Measurements from ENCODE around the gene IFIT5.
"Not testable (repeated sequence)": the region's sequence is repeated elsewhere in the genome, so short reads cannot be mapped to it uniquely, and the experiment has no call there.

IFIT5 gene

GRCh38 chr10:89442289-89442688 lies 27.9 kb downstream of the IFIT5 start:
- DNase-seq (ENCODE audit: extremely low read depth, low read depth) = no peak
- no peak overlapping the region for H3K4me3 ChIP-seq (replicated peaks; ENCODE audit: low read depth, low read length)
- TF ChIP-seq, protein P1, sequence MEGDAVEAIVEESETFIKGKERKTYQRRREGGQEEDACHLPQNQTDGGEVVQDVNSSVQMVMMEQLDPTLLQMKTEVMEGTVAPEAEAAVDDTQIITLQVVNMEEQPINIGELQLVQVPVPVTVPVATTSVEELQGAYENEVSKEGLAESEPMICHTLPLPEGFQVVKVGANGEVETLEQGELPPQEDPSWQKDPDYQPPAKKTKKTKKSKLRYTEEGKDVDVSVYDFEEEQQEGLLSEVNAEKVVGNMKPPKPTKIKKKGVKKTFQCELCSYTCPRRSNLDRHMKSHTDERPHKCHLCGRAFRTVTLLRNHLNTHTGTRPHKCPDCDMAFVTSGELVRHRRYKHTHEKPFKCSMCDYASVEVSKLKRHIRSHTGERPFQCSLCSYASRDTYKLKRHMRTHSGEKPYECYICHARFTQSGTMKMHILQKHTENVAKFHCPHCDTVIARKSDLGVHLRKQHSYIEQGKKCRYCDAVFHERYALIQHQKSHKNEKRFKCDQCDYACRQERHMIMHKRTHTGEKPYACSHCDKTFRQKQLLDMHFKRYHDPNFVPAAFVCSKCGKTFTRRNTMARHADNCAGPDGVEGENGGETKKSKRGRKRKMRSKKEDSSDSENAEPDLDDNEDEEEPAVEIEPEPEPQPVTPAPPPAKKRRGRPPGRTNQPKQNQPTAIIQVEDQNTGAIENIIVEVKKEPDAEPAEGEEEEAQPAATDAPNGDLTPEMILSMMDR (IDR thresholded peaks at IDR 0.05; ENCODE audit: low read depth, low read length, missing control alignments) = no peak

- not testable (repeated sequence) for DNase-seq (ENCODE audit: extremely low read depth, low read depth); H3K4me3 ChIP-seq (replicated peaks; ENCODE audit: low read depth, low read length)
These were observed 30.5 kb downstream of the IFIT5 start for GRCh38 chr10:89444819-89445218.

DNA sequence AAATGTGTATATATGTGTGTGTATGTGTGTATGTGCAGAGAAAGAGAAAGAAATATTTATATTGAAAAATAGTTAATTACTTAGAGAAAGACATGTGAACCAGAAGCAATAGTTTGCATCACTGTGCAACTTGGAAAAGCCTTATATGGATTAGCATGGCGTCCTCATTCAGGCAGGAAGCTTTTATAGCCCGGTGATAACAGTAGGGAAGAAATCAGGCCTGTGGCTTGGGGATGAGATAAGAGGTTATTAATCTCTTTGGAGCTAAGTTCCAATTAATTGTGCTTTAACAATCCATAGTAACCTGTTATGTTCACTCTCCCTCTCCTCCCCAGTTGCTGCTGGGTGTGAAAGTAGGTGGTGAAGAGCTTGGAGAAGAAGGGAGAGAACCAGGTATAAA lies 36.5 kb downstream of the IFIT5 start:
- no peak overlapping the region for H3K4me3 ChIP-seq (replicated peaks; ENCODE audit: low read depth, low read length)
- DNase-seq (ENCODE audit: extremely low read depth, low read depth) = no peak
- TF ChIP-seq, protein P1 (IDR thresholded peaks at IDR 0.05; ENCODE audit: low read depth, low read length, missing control alignments) = no peak

- no peak for DNase-seq (ENCODE audit: extremely low read depth, low read depth)
- H3K4me3 ChIP-seq (replicated peaks; ENCODE audit: low read depth, low read length) = no peak overlapping the region
- TF ChIP-seq, protein P1 (IDR thresholded peaks at IDR 0.05; ENCODE audit: low read depth, low read length, missing control alignments) = no peak
These were observed 37.8 kb downstream of the IFIT5 start for GRCh38 chr10:89452193-89452592.

GRCh38 chr10:89454561-89455347 lies 40.4 kb downstream of the IFIT5 start:
- DNase-seq (ENCODE audit: extremely low read depth, low read depth) = no peak
- H3K4me3 ChIP-seq (replicated peaks; ENCODE audit: low read depth, low read length) = no peak overlapping the region
- TF ChIP-seq, protein P1 (IDR thresholded peaks at IDR 0.05; ENCODE audit: low read depth, low read length, missing control alignments) = no peak

GRCh38 chr10:89458291-89458690 lies 43.9 kb downstream of the IFIT5 start:
- no peak overlapping the region for H3K4me3 ChIP-seq (replicated peaks; ENCODE audit: low read depth, low read length)
- TF ChIP-seq, protein P1 (IDR thresholded peaks at IDR 0.05; ENCODE audit: low read depth, low read length, missing control alignments) = no peak
- DNase-seq (ENCODE audit: extremely low read depth, low read depth) = peak; percentile 33

- TF ChIP-seq, protein P1 (IDR thresholded peaks at IDR 0.05; ENCODE audit: low read depth, low read length, missing control alignments) = no peak
- no peak for DNase-seq (ENCODE audit: extremely low read depth, low read depth)
- no peak overlapping the region for H3K4me3 ChIP-seq (replicated peaks; ENCODE audit: low read depth, low read length)
These were observed 44.4 kb downstream of the IFIT5 start for GRCh38 chr10:89458784-89459183.

Measured in HFF-Myc (cell line).